Muscle of leg (tissue), 11 donors: Measurements from ENCODE around the gene RAB34. TPM values are rescaled to one million over a fixed set of nuclear protein-coding genes. Genes with fewer than 3 reads are reported as not detected.
"Not testable (repeated sequence)": the region's sequence is repeated elsewhere in the genome, so short reads cannot be mapped to it uniquely, and the experiment has no call there.

Experiments used
- DNase-seq: peaks from one replicate; pipeline ENCODE4 v3.0.0; 2013
- H3K27ac ChIP-seq: one replicate; pipeline ENCODE4 v1.5.1; 2013; ENCODE audit warnings: mild to moderate bottlenecking, low read length, control low read depth
- H3K27me3 ChIP-seq: one replicate; pipeline ENCODE4 v1.6.1; 2013; ENCODE audit warnings: low read length; ENCODE audit not compliant: control insufficient read depth, insufficient read depth
- H3K36me3 ChIP-seq: one replicate; pipeline ENCODE4 v1.6.1; 2013; ENCODE audit warnings: low read length; ENCODE audit not compliant: control insufficient read depth, insufficient read depth
- H3K4me1 ChIP-seq: one replicate; pipeline ENCODE4 v1.6.1; 2013; ENCODE audit warnings: low read length; ENCODE audit not compliant: control insufficient read depth, insufficient read depth
- H3K4me3 ChIP-seq: one replicate; pipeline ENCODE4 v1.5.1; 2013; ENCODE audit warnings: low read length, control low read depth
- H3K9me3 ChIP-seq: replicated peaks from 2 replicates; pipeline ENCODE4 v1.6.1; 2013; ENCODE audit warnings: low read depth, low read length; ENCODE audit not compliant: control insufficient read depth
- WGBS: methylation state at CpG from one replicate; pipeline ENCODE4 v1.1.5; 2013; ENCODE audit warnings: missing lambda C conversion rate; ENCODE audit not compliant: insufficient coverage; 5-methylcytosine and 5-hydroxymethylcytosine counted together
- polyA plus RNA-seq, 8 donors: library from polyadenylated mRNA; unstranded; fragments of 120-200 nt; gene quantifications; one replicate each; pipeline versions ENCODE4 v1.2.1 to v1.2.3, GENCODE V29; 2013; ENCODE audit warnings: inconsistent platforms in 1 of 8, low replicate concordance in 1 of 8; ENCODE audit not compliant: insufficient read length in 8 of 8, insufficient read depth in 1 of 8
- total RNA-seq: library from RNA; stranded (reverse); fragments of 120-200 nt; gene quantifications from one replicate; pipeline ENCODE4 v1.2.4, GENCODE V29; 2013

Gene RAB34
- total and polyA plus RNA-seq, 9 donors: 67.9 to 106 (median 83.2) TPM

GRCh38 chr17:28726627-28727491, 9.2 kb upstream of the RAB34 start:
- DNase-seq: peak; percentile 98
- H3K9me3 ChIP-seq: no peaks in the 10 kb centered on the region
- peak overlapping the region; percentile 91 for H3K27ac ChIP-seq
- no peaks in the 10 kb centered on the region for H3K27me3 ChIP-seq
- peaks cover 29% of the 10 kb centered on the region for H3K36me3 ChIP-seq
- peak overlapping the region; percentile 66 for H3K4me3 ChIP-seq
- WGBS: 0% methylated on average over 43 of the region's 57 CpGs
- H3K4me1 ChIP-seq: peaks cover 47% of the 10 kb centered on the region

GRCh38 chr17:28726226-28726626, 8.6 kb upstream of the RAB34 start, which contains the start of gene TLCD1:
TLCD1 (minus strand) TSS chr17:28726233; CDS start chr17:28726097, 136 bp downstream.
- 0% methylated on average over 37 of the region's 49 CpGs for WGBS
- Histone ChIP-seq H3K4me3 (peak within 1 kb of the TSS; percentile 66), H3K27ac (peak within 1 kb of the TSS; percentile 91), H3K4me1 (peaks cover 53% of the 10 kb centered on the region), H3K9me3 (no peaks in the 10 kb centered on the region), H3K36me3 (peaks cover 35% of the 10 kb centered on the region), H3K27me3 (no peaks in the 10 kb centered on the region)
- DNase-seq: peak; percentile 77

GRCh38 chr17:28725660-28726225, 8.1 kb upstream of the RAB34 start:
- Histone ChIP-seq H3K27ac (peak overlapping the region; percentile 85), H3K4me3 (peak overlapping the region; percentile 52), H3K27me3 (no peaks in the 10 kb centered on the region), H3K4me1 (peaks cover 58% of the 10 kb centered on the region), H3K9me3 (no peaks in the 10 kb centered on the region), H3K36me3 (peaks cover 40% of the 10 kb centered on the region)
- 0% methylated on average over 32 of the region's 45 CpGs for WGBS
- DNase-seq: no peak

GRCh38 chr17:28725166-28725659, 7.5 kb upstream of the RAB34 start:
- peak overlapping the region; percentile 85 for H3K27ac ChIP-seq
- peak; percentile 51 for DNase-seq
- no peaks in the 10 kb centered on the region for H3K27me3 ChIP-seq
- 4% methylated on average over 4 of the region's 20 CpGs for WGBS
- H3K36me3 ChIP-seq: peaks cover 41% of the 10 kb centered on the region
- no peaks in the 10 kb centered on the region for H3K9me3 ChIP-seq
- peaks cover 62% of the 10 kb centered on the region for H3K4me1 ChIP-seq
- peak overlapping the region; percentile 52 for H3K4me3 ChIP-seq

GRCh38 chr17:28724500-28725165, 7.0 kb upstream of the RAB34 start:
- H3K4me3 ChIP-seq: no peak overlapping the region
- no peaks in the 10 kb centered on the region for H3K9me3 ChIP-seq
- peak overlapping the region; percentile 85 for H3K27ac ChIP-seq

GRCh38 chr17:28723836-28724499, 6.3 kb upstream of the RAB34 start:
- not testable (repeated sequence) for H3K4me3 ChIP-seq, DNase-seq
- H3K4me1 ChIP-seq: peaks cover 62% of the 10 kb centered on the region

More at GRCh38 chr17:28724500-28725165, 7.0 kb upstream of the RAB34 start:
- no peak for DNase-seq
- Histone ChIP-seq H3K36me3 (peaks cover 41% of the 10 kb centered on the region), H3K27me3 (no peaks in the 10 kb centered on the region), H3K4me1 (peaks cover 62% of the 10 kb centered on the region)
- WGBS: 66% methylated on average over 7 of the region's 10 CpGs

GRCh38 chr17:28723159-28723835, 5.6 kb upstream of the RAB34 start:
- no peaks in the 10 kb centered on the region for H3K9me3 ChIP-seq
- H3K27ac ChIP-seq: no peak overlapping the region
- no peak for DNase-seq
- H3K27me3 ChIP-seq: no peaks in the 10 kb centered on the region
- WGBS: 73% methylated on average over 2 of the region's 6 CpGs
- H3K36me3 ChIP-seq: peaks cover 41% of the 10 kb centered on the region
- no peak overlapping the region for H3K4me3 ChIP-seq
- H3K4me1 ChIP-seq: peaks cover 68% of the 10 kb centered on the region

More at GRCh38 chr17:28723836-28724499, 6.3 kb upstream of the RAB34 start:
- not testable (repeated sequence) for H3K27me3 ChIP-seq, H3K9me3 ChIP-seq
- H3K27ac ChIP-seq: peak overlapping the region; percentile 52
- 94% methylated on average over 2 of the region's 4 CpGs for WGBS
- H3K36me3 ChIP-seq: peaks cover 41% of the 10 kb centered on the region

GRCh38 chr17:28722417-28723158, 4.9 kb upstream of the RAB34 start:
- WGBS: 87% methylated on average over 4 of the region's 7 CpGs
- peaks cover 68% of the 10 kb centered on the region for H3K4me1 ChIP-seq
- H3K9me3 ChIP-seq: no peaks in the 10 kb centered on the region
- no peak overlapping the region for H3K4me3 ChIP-seq
- H3K27ac ChIP-seq: no peak overlapping the region
- peaks cover 41% of the 10 kb centered on the region for H3K36me3 ChIP-seq
- no peaks in the 10 kb centered on the region for H3K27me3 ChIP-seq
- no peak for DNase-seq

- Histone ChIP-seq H3K4me1 (peaks cover 67% of the 10 kb centered on the region), H3K36me3 (peaks cover 41% of the 10 kb centered on the region), H3K4me3 (peak overlapping the region; percentile 91), H3K27ac (peak overlapping the region; percentile 5)
- H3K9me3 ChIP-seq, DNase-seq, H3K27me3 ChIP-seq: not testable (repeated sequence)
- WGBS: 22% methylated on average over 14 of the region's 19 CpGs
Observed at GRCh38 chr17:28720997-28721329, 3.3 kb upstream of the RAB34 start.
